ENCODE measurements around the gene P2RX7.

P2RX7 gene

GRCh38 chr12:121184984-121185889, 52.6 kb downstream of the P2RX7 start:
- TF ChIP-seq, protein P1, sequence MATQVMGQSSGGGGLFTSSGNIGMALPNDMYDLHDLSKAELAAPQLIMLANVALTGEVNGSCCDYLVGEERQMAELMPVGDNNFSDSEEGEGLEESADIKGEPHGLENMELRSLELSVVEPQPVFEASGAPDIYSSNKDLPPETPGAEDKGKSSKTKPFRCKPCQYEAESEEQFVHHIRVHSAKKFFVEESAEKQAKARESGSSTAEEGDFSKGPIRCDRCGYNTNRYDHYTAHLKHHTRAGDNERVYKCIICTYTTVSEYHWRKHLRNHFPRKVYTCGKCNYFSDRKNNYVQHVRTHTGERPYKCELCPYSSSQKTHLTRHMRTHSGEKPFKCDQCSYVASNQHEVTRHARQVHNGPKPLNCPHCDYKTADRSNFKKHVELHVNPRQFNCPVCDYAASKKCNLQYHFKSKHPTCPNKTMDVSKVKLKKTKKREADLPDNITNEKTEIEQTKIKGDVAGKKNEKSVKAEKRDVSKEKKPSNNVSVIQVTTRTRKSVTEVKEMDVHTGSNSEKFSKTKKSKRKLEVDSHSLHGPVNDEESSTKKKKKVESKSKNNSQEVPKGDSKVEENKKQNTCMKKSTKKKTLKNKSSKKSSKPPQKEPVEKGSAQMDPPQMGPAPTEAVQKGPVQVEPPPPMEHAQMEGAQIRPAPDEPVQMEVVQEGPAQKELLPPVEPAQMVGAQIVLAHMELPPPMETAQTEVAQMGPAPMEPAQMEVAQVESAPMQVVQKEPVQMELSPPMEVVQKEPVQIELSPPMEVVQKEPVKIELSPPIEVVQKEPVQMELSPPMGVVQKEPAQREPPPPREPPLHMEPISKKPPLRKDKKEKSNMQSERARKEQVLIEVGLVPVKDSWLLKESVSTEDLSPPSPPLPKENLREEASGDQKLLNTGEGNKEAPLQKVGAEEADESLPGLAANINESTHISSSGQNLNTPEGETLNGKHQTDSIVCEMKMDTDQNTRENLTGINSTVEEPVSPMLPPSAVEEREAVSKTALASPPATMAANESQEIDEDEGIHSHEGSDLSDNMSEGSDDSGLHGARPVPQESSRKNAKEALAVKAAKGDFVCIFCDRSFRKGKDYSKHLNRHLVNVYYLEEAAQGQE (IDR thresholded peaks at IDR 0.05; ENCODE audit: insufficient replicate concordance, low read depth) = no peak
- TF ChIP-seq SPI1 (IDR thresholded peaks at IDR 0.05; ENCODE audit: borderline replicate concordance, low read depth) = peak; percentile 22; the same call in 1 of the 2 replicates
- no peak for DNase-seq (ENCODE audit: low read depth in 1 of 2, low spot score in 1 of 2)
- Histone ChIP-seq H3K27ac (replicated peaks) (no peak overlapping the region), H3K27me3 (ENCODE audit: insufficient read depth, poor library complexity, severe bottlenecking) (no peaks in the 10 kb centered on the region), H3K4me3 (replicated peaks; ENCODE audit: insufficient read depth, low read length) (no peak overlapping the region)

GRCh38 chr12:121186826-121187225, 54.1 kb downstream of the P2RX7 start:
- Histone ChIP-seq H3K4me3 (replicated peaks; ENCODE audit: insufficient read depth, low read length) (no peak overlapping the region), H3K27me3 (ENCODE audit: insufficient read depth, poor library complexity, severe bottlenecking) (no peaks in the 10 kb centered on the region), H3K27ac (replicated peaks) (no peak overlapping the region)
- TF ChIP-seq, protein P1 (IDR thresholded peaks at IDR 0.05; ENCODE audit: insufficient replicate concordance, low read depth) = no peak
- TF ChIP-seq, protein P2, sequence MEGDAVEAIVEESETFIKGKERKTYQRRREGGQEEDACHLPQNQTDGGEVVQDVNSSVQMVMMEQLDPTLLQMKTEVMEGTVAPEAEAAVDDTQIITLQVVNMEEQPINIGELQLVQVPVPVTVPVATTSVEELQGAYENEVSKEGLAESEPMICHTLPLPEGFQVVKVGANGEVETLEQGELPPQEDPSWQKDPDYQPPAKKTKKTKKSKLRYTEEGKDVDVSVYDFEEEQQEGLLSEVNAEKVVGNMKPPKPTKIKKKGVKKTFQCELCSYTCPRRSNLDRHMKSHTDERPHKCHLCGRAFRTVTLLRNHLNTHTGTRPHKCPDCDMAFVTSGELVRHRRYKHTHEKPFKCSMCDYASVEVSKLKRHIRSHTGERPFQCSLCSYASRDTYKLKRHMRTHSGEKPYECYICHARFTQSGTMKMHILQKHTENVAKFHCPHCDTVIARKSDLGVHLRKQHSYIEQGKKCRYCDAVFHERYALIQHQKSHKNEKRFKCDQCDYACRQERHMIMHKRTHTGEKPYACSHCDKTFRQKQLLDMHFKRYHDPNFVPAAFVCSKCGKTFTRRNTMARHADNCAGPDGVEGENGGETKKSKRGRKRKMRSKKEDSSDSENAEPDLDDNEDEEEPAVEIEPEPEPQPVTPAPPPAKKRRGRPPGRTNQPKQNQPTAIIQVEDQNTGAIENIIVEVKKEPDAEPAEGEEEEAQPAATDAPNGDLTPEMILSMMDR (IDR thresholded peaks at IDR 0.05; ENCODE audit: insufficient read depth, low read length) = no peak
- no peak for TF ChIP-seq GABPA (IDR thresholded peaks at IDR 0.05; ENCODE audit: low read depth)
- DNase-seq (ENCODE audit: low read depth in 1 of 2, low spot score in 1 of 2) = no peak

DNA sequence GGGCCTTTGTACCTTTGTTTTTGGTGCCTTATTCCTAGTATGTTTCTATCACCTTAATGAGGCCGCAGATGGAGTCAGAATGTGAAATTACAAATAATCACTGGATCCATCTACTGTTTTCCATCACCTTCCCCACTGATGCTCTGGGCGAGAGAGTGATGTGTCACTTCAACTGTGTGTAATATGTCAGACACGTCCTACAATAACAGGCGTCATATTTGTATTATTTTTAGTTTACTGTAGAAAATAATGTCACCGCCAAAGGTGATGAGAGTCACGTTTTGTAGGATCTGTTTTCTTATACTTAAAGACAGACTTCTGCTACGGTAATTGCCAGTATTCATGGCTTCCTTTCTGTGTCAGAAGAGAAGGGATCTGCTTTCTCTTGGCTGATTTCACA, 54.8 kb downstream of the P2RX7 start:
- TF ChIP-seq SPI1 (IDR thresholded peaks at IDR 0.05; ENCODE audit: borderline replicate concordance, low read depth) (no peak), POLR2AphosphoS5 (IDR thresholded peaks at IDR 0.05; ENCODE audit: low read depth) (no peak), GABPA (IDR thresholded peaks at IDR 0.05; ENCODE audit: low read depth) (no peak)
- TF ChIP-seq, protein P2 (IDR thresholded peaks at IDR 0.05; ENCODE audit: insufficient read depth, low read length) = no peak
- TF ChIP-seq, protein P1 (IDR thresholded peaks at IDR 0.05; ENCODE audit: insufficient replicate concordance, low read depth) = no peak
- no peaks in the 10 kb centered on the region for H3K27me3 ChIP-seq (ENCODE audit: insufficient read depth, poor library complexity, severe bottlenecking)
- DNase-seq (ENCODE audit: low read depth in 1 of 2, low spot score in 1 of 2) = no peak

More for the DNA sequence above, 54.8 kb downstream of the P2RX7 start:
- Histone ChIP-seq H3K4me3 (replicated peaks; ENCODE audit: insufficient read depth, low read length) (no peak overlapping the region), H3K27ac (replicated peaks) (no peak overlapping the region)

All from HL-60 (cell line).